Measurements from ENCODE around the gene SDHA.

The SDHA gene

GRCh38 chr5:204966-205670 lies 13.0 kb upstream of the SDHA start:
- Histone ChIP-seq H3K4me2 (ENCODE audit: low read length) (no peak overlapping the region), H3K27ac (no peak overlapping the region), H3K4me1 (no peaks in the 10 kb centered on the region), H3K4me3 (ENCODE audit: low read depth, low read length) (no peak overlapping the region), H3K79me2 (peaks cover 10% of the 10 kb centered on the region), H3K27me3 (ENCODE audit: control insufficient read depth, insufficient read depth, low read length) (no peaks in the 10 kb centered on the region), H3K9me3 (ENCODE audit: control insufficient read depth, low read length) (no peaks in the 10 kb centered on the region), H3K9ac (no peak overlapping the region), H2AFZ (no peak overlapping the region), H3K36me3 (ENCODE audit: control insufficient read depth, insufficient read depth, low read length) (no peaks in the 10 kb centered on the region)
- TF ChIP-seq CTCF (IDR thresholded peaks at IDR 0.05): no peak

- H3K27me3 ChIP-seq (ENCODE audit: control insufficient read depth, insufficient read depth, low read length): no peaks in the 10 kb centered on the region
- no peaks in the 10 kb centered on the region for H3K9me3 ChIP-seq (ENCODE audit: control insufficient read depth, low read length)
- peaks cover 14% of the 10 kb centered on the region for H3K79me2 ChIP-seq
- H3K4me1 ChIP-seq: no peaks in the 10 kb centered on the region
- no peak overlapping the region for H3K4me2 ChIP-seq (ENCODE audit: low read length)
- TF ChIP-seq CTCF (IDR thresholded peaks at IDR 0.05): no peak
- no peaks in the 10 kb centered on the region for H3K36me3 ChIP-seq (ENCODE audit: control insufficient read depth, insufficient read depth, low read length)
- no peak overlapping the region for H3K9ac ChIP-seq
- H3K27ac ChIP-seq: no peak overlapping the region
- H2AFZ ChIP-seq: no peak overlapping the region
- no peak overlapping the region for H3K4me3 ChIP-seq (ENCODE audit: low read depth, low read length)
Observed at GRCh38 chr5:206406-206805, 11.7 kb upstream of the SDHA start.

- Histone ChIP-seq H3K9me3 (ENCODE audit: control insufficient read depth, low read length) (no peaks in the 10 kb centered on the region), H3K27ac (no peak overlapping the region), H3K4me3 (ENCODE audit: low read depth, low read length) (no peak overlapping the region), H3K36me3 (ENCODE audit: control insufficient read depth, insufficient read depth, low read length) (no peaks in the 10 kb centered on the region), H3K4me1 (no peaks in the 10 kb centered on the region), H3K4me2 (ENCODE audit: low read length) (no peak overlapping the region), H3K9ac (no peak overlapping the region), H3K79me2 (peaks cover 13% of the 10 kb centered on the region), H2AFZ (no peak overlapping the region), H3K27me3 (ENCODE audit: control insufficient read depth, insufficient read depth, low read length) (no peaks in the 10 kb centered on the region)
- TF ChIP-seq CTCF (IDR thresholded peaks at IDR 0.05): no peak
Observed at GRCh38 chr5:206927-207536, 11.1 kb upstream of the SDHA start.

DNA sequence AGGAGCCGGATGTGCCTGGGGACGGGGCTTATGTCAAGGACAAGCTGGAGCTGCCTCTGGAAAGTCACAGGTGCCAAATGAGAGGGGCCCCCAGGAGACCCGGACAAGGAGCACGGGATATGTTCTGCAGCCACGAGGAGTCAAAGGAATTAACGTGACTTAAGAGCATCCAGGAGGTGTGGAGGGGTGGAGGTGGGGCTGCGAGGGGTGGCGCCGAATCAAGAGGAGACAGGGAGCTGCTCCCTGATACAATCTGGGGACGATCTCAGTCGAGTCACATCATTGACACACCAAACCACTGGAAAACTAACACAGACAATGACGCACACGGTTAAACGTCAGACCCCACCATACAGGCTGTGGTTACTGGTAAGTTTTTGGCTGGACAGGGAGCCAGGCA lies 10.5 kb upstream of the SDHA start:
- Histone ChIP-seq H2AFZ (no peak overlapping the region), H3K4me1 (no peaks in the 10 kb centered on the region), H3K79me2 (peaks cover 11% of the 10 kb centered on the region), H3K27ac (no peak overlapping the region), H3K9me3 (ENCODE audit: control insufficient read depth, low read length) (no peaks in the 10 kb centered on the region), H3K9ac (no peak overlapping the region), H3K4me2 (ENCODE audit: low read length) (no peak overlapping the region), H3K27me3 (ENCODE audit: control insufficient read depth, insufficient read depth, low read length) (no peaks in the 10 kb centered on the region), H3K4me3 (ENCODE audit: low read depth, low read length) (no peak overlapping the region), H3K36me3 (ENCODE audit: control insufficient read depth, insufficient read depth, low read length) (no peaks in the 10 kb centered on the region)
- TF ChIP-seq CTCF (IDR thresholded peaks at IDR 0.05): no peak
